ENCODE results near the gene OXGR1.
"Not testable (repeated sequence)": the region's sequence is repeated elsewhere in the genome, so short reads cannot be mapped to it uniquely, and the experiment has no call there.

OXGR1 gene

GRCh38 chr13:97005625-97006262 lies 11.5 kb upstream of the OXGR1 start:
- DNase-seq (ENCODE audit: low read depth in 3 of 3), result no peak

GRCh38 chr13:97004886-97005285 lies 10.6 kb upstream of the OXGR1 start:
- no peak for DNase-seq (ENCODE audit: low read depth in 3 of 3)

GRCh38 chr13:97004096-97004876 lies 10.0 kb upstream of the OXGR1 start:
- DNase-seq (ENCODE audit: low read depth in 3 of 3), result no peak

GRCh38 chr13:97003071-97003470 lies 8.8 kb upstream of the OXGR1 start:
- DNase-seq (ENCODE audit: low read depth in 3 of 3), result no peak

- no peak for DNase-seq (ENCODE audit: low read depth in 3 of 3)
These were observed 8.3 kb upstream of the OXGR1 start for GRCh38 chr13:97002581-97002980.

GRCh38 chr13:97001636-97002035 lies 7.4 kb upstream of the OXGR1 start:
- no peak for DNase-seq (ENCODE audit: low read depth in 3 of 3)

GRCh38 chr13:97000295-97000925 lies 6.1 kb upstream of the OXGR1 start:
- DNase-seq (ENCODE audit: low read depth in 3 of 3), result no peak

DNA sequence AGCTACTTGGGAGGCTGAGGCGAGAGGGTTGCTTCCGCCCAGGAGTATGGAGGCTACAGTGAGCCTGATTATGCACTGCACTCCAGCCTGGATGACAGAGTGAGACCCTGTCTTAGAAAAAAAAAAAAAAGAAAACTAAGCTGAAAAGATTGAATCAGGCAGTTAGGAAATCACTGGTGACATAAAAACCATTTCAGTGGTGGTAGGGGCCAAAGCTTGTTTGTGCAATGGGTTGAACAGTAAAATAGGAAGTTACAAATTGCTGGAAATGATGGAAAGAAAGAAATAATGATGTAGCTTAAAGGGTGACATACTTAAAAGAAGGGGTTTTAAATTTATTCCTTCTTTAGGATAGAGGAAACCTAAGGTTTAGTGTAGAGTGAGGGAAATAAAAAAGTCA lies 4.8 kb upstream of the OXGR1 start:
- DNase-seq (ENCODE audit: low read depth in 3 of 3), result no peak

- DNase-seq (ENCODE audit: low read depth in 3 of 3), result no peak
These were observed 3.8 kb upstream of the OXGR1 start for GRCh38 chr13:96998051-96998450.

DNA sequence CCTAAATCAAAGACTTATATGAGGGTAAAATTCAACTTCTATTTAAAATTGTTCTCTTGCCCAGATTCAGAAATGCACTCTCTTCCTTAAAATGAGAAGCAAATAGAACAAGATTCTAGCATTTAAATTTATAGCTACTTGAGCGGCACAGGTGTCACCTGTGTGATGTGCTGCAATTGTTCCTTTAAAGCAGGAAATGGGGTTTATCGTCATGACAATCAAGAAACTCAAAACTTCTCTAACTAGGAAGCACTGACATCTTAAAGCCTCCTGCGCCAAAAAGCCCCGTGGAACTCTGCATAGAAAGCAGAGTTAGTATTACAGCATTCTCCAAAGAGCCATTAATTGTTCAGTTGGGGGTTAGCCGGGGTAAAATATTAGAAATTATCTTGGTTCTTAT lies 2.6 kb upstream of the OXGR1 start:
- DNase-seq (ENCODE audit: low read depth in 3 of 3), result no peak

DNA sequence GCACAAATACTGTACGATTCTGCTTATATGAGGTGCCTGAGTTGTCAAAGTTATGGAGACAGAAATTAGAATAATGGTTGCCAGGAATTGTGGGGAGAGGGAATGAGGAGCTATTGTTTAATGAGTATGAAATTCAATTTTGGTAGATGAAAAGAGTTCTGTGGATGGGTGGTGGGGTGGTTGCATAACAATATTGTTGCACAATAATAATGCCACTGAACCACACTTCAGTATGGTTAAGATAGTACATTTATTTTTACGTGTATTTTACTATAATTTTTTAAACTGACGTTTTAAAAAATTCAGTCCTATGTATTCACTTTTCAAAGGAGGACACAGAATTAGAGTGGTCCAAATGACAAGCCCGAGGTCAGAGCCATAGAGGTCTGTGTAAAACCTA lies 1.8 kb upstream of the OXGR1 start:
- DNase-seq (ENCODE audit: low read depth in 3 of 3), result no peak

GRCh38 chr13:96994858-96995243 lies 575 bp upstream of the OXGR1 start:
- no peak for DNase-seq (ENCODE audit: low read depth in 3 of 3)

DNA sequence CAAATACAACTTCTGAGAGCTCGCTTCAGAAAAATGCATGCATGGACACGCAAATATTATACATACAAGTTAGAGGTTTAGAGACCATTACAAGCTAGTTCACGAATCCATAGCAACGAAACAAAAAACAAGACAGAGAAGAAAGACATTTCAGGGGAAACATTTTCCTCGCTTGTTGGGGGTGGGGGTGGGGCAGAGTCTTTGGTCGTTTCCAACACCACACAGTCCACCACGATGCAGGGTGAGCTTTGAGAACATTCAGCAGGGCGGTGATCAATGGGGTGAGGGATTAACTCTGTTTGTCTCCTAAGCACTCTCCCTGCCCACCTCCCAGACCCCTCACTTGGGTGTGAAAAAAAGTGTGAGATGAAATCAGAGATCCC lies 651 bp downstream of the OXGR1 start:
- DNase-seq (ENCODE audit: low read depth in 3 of 3), result no peak

DNA sequence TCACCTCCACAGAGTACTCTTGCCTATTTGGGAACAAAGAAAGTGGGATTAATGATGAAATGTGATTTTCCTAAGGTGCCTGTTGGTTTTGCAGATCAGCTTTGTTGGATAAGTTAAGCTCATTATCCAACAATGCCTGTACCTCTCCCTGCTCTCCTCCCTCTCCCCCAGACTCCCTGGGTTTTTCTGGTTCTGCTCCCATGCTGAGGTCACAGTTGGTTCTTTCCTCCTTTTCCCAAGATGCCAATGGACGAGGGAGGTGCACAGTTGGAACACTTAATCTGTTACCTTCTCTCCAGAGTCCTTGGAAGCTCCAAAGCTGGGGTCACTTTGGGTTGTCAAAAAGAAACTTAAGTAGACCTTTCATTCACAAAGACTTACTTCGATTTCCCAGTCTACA lies 1.6 kb downstream of the OXGR1 start:
- no peak for DNase-seq (ENCODE audit: low read depth in 3 of 3)

DNA sequence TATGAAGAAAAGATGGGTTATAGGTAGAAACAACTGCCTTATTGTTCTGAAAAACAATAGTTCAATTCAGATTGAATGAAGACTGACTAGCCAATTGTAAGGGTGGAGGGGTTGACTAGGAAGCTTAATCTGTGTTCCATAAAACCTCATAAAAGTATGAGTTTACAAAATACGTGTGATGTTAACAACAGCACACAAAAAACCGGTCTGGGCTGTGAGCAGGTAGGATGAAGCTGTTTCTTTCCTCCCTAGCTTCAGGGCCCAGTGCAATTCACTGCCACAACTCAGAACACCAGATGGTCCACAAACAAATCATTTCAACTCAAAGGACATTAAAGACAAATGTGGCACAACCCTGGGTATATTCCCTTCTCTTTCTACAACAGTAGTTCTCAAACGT lies 3.2 kb downstream of the OXGR1 start:
- no peak for DNase-seq (ENCODE audit: low read depth in 3 of 3)

DNA sequence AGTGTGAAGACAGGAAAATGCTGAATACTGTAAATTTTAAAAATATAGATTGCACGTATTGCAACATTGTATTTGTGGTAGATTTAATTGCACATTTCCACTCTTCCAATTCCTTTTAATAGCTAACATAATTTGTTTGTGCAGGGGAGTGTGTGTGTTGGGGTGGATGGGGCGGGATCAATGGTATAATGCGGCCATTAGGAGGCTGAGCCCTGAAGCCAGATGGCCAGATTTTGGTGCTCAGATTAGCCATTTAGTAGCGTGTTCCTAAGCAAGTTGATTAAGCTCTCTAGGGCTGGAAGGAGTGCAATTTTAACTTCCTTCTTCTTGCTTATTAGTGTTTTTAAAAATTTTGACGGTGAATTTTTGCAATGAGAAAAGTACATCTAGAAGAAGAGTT lies 5.8 kb downstream of the OXGR1 start:
- no peak for DNase-seq (ENCODE audit: low read depth in 3 of 3)

DNA sequence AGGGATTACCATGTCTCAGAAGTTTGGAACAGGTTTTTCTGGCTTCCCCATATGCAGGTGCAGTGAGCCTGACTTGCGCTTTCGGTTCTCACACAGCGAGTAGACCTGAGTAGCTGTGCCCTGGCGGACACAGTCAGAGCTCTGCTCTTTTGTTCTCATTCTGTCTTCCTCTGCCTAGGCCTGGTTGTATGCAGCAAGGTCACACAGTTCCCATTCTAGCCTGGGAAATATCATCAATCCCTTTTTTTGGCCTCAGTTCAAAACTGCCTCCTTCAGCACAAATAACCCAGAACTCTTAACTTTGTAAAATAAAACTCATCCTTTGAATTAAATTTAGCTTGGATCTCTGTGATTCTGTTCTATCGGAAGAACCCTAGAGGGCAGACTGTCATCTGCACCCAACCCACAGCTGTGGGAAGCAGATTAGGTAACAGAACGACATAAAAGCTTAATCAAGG lies 10.2 kb downstream of the OXGR1 start:
- no peak for DNase-seq (ENCODE audit: low read depth in 3 of 3)

DNA sequence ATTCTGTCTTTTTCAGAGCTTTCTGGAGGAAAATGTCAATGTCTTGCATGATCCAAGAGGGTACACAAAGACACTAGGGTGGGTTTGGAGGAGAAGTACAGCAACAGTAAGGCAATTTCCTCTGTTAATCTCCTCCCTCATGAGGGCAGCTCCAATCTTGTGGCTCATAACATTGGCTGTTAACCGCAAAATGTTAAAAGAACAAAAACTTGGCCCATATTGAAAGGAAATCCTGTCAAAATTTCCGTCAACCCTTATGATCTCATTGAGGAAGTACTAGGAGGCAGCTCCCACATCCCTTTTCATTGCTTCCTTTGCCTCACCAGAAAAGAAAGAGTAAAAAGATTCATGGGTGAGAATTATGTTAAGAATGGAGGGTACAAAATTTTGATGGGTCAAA lies 11.6 kb downstream of the OXGR1 start:
- DNase-seq (ENCODE audit: low read depth in 3 of 3), result no peak

DNA sequence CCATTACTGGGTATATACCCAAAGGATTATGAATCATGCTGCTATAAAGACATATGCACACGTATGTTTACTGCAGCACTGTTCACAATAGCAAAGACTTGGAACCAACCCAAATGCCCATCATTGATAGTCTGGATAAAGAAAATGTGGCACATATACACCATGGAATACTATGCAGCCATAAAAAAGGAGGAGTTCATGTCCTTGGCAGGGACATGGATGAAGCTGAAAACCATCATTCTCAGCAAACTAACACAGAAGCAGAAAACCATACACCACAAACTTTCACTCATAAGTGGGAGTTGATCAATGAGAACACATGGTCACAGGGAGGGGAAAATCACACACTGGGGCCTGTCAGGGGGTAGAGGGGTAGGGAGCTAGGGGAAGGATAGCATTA lies 14.4 kb downstream of the OXGR1 start:
- DNase-seq (ENCODE audit: low read depth in 3 of 3), result not testable (repeated sequence)

DNA sequence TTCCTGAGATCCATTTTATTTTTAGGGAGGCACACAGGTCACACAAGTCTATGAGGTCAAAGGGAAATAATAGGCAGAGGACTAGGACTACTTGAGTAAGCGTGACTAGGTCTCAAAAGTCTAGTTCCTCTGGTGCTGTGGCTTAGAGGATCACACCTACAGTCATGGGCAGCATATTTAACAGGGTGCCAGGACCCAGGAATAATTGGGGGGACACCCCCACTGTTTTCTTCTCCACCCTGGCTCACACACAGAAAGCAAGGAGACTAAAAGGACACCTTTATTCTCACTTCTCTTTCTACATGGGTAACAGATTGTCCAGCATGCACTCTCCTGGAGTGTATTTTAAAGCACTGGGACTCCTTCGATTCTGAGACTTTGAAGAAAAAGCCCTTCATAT lies 26.2 kb downstream of the OXGR1 start:
- DNase-seq (ENCODE audit: low read depth in 3 of 3), result no peak

- no peak for DNase-seq (ENCODE audit: low read depth in 3 of 3)
These were observed 27.0 kb downstream of the OXGR1 start for GRCh38 chr13:96967248-96967745.

DNA sequence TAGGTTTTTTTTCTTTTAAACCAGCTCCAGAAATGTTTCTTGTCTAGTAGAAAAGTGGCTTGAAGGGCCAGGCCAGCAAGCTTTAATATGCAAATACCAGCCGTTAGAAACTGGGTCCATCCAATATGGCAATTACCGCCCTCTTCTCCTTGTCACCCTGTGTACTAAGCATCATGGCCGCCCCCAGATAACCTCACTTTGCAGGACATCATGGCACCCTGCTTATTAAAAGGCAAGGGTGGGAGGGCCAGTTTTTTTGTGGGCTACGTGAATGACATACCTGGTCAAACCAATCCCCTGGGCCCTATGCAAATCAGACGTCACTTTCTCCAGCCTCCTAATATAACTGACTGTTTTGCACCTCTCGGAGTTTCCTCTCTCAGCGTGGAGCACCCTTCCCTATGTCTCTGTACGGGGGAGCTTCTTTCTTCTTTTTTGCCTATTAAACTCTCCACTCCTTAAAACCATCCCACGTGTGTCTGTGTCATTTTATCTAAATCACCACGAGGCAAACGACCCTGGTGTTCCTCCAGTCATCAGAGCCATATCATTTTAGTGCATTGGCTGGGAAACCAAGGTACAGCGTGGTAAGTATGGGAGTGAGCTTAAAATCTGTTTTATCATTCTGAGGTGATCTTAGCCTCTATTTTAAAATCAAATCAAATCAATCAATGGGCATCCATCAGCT lies 27.7 kb downstream of the OXGR1 start:
- no peak for DNase-seq (ENCODE audit: low read depth in 3 of 3)
